NCI-H2107 treated with DMSO at 0.1 percent for 48 hours (cell line): ENCODE results near the gene C2CD4B.
A peak's percentile ranks its signal among the peaks of the same experiment; 100 is the strongest.

Experiments used
- DNase-seq: peaks from one replicate; lab custom pipeline; 2025; ENCODE audit not compliant: unreplicated experiment; lab: John Stamatoyannopoulos, UW

C2CD4B gene

DNA sequence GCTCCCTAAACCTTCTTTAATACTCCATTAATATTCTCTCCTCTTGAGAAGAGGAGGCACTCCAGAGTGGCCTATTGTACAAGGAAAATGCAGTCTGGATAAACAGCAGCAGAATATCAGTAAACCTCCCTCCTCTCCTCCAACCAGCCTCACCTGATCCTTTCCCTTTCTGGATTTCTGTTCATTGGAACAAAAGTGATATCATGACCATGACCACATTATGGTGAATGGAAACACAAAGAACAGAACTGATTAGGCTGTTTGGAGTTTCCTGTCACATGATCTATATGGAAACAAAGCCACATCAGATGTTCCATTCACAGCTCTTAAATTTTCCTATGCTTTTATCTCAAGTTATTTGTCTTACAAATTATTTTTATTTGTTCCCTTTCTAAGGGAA lies 14.6 kb downstream of the C2CD4B start:
- peak; percentile 8 for DNase-seq

DNA sequence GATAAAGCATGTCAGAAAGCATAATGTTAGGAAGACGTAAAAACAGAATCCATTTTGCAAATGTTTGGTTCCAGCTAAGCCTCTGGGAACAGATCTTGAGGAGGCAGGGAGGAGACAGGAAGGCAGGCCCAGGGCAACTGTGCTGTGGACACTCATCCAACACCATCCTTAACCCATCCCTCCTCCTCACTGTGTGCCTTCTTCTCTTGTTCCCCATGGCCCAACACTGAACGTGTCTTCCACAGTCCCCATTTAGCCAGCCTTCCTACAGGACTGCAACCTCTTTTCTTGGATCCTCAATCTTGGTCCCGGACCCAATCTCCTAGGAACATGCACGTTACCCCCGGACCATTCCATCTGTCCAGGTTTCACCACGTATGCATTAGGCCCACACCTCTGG lies 15.4 kb downstream of the C2CD4B start:
- no peak for DNase-seq

DNA sequence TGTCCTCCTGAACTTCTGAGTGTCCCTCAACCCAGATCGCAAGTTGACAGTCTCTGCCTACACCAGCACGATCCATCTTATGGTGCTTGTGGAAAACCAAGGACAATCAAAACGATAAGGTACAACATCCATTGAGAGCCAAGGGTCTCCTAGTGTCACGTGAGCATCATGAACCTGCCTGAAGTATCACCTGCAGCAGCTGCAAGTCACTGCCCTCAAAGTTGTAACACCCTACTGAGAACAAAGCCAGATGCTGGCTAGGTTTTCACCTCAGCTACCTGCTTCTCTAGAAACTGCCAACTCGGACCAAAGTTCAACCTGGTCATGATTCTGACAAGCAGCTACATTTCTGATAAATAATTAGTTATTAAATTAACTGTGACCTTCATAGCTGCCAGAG lies 17.5 kb downstream of the C2CD4B start:
- DNase-seq: no peak

DNA sequence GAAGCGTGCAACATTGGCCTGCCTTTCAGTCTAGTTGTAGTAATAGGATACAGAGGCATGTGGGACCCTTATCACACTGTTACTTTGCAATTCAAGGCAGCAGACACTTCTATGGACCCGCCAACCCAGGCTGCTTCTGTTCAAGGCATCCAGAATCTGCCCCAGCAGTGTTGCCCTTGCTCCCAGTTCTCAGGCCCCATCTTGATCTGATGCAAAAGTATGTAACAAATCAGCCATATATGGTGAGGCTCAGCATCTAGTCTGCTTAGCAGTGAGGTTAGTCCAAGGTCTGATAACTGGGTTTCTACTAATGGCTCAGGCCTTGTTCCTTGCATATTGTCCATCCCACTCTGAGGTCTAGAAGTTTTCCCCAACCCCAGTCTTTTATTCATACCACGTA lies 17.9 kb downstream of the C2CD4B start:
- DNase-seq: no peak

DNA sequence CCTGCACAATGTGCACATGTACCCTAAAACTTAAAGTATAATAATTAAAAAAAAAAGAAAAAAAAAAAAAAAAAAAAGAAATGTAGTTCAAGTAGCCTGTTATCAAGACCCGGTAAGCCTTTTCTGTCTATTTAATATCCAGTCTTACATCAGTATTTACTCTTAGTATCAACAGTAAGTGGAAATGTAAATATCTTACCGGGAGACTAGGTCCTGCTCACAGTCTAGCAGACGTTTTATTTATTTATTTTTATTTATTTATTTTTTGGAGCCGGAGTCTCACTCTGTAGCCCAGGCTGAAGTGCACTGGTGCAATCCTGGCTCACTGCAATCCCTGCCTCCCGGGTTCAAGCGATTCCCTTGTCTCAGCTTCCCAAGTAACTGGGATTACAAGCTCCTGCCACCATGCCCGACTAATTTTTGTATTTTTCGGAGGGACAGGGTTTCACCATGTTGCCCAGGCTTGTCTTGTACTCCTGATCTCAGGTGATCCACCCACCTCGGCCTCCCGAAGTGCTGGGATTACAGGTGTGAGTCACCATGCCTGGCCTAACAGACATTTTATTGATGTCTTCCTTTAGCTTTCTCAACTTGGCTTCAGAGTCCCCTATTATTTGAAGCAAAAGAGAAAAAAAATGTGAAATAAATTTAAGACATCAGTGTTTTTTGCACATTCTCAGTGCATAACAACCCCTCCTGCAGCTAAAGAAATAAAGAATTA lies 19.9 kb downstream of the C2CD4B start:
- DNase-seq: no peak

DNA sequence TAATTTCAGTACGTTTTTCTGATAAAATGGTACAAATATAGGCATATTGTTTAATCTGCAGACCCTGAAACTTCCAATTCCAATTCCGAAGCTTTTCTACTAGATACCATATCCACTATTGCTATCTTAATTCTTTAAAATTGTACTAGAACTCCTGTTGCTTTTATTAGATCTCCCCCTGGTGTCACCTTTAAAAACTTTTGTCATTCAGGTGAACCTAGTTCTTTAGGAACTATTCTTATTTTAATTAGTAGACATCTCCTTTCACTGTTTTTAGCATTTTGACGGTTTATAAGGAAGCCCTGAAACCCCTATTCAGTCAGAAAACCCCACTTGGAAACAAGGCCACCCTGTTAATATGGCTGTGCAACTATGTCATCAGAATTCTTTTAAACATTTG lies 22.3 kb downstream of the C2CD4B start:
- DNase-seq: no peak

DNA sequence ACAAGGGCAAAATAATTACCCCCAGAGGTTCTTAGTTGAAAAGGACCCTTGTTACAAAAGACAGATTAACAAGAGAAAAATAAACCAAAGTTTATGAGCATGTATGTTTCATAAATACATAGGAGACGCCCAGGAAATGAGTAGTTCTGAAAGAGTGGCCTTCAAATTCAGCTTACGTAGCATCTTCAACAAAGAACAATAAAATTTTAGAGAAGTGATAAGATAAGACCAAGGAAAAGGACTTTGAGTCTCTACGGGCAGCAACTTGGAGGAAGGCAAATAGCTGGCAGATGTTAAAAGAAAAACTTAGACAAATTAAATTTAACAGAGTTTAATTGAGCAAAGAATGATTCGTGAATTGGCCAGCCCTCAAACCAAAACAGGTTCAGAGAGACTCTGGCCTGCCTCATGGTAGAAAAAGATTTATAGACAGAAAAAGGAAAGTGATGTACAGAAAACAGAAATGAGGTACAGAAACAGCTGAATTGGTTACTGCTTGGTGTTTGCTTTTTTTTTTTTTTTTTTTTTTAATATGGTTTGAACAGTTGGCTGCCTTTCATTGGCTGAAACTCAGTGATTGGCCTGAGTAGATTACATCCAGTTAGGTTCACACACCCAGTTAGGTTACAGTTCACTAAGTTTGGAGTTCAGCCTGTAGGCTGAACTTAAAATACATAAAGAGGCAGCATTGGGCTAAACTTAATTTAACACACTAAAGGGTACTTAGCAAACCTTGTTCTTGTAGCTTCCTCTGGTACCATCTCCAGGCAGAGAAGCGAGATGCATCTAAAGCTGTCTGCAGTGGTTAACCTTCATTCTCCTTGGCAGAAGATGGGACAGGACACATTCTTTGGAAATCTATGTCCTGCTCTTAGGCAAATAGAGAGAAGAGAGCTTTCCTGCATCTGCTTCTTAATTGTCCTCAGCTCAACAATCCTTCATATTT lies 23.2 kb downstream of the C2CD4B start:
- DNase-seq: no peak

DNA sequence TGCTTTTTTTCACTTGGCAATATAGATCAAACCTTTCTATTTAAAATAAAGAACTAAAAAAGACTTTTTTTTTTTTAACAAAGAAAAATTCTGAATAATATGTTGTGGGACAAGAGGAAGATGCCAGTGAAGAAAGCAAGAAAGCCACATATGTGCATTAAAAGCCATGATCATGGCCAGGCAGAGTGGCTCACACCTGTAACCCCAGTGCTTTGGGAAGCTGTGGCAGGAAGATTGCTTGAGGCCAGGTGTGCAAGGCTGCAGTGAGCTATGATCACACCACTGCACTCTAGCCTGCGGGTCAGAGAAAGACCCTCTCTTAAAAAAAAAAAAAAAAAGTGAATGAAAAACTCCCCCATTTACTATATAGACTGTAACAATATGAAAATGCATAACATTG lies 23.9 kb downstream of the C2CD4B start:
- DNase-seq: no peak

DNA sequence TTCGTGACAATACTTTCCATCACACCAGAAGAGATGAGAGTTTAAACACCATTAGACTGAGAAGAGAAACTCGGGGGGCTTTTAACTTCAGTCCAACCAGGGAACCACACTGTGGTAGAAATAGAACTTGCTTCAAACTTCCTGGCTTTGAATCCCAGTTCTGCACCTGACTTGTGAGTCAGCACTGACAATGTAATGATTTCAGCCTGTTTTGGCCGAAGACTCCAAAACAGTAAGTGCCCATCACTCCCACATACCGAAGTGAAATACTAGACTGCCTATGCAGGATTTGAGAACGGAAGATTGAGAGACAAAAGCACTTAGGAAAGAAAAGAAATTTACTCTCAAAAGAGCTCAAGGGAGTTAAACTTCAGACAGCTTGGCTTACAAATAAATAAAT lies 27.0 kb downstream of the C2CD4B start:
- DNase-seq: no peak

DNA sequence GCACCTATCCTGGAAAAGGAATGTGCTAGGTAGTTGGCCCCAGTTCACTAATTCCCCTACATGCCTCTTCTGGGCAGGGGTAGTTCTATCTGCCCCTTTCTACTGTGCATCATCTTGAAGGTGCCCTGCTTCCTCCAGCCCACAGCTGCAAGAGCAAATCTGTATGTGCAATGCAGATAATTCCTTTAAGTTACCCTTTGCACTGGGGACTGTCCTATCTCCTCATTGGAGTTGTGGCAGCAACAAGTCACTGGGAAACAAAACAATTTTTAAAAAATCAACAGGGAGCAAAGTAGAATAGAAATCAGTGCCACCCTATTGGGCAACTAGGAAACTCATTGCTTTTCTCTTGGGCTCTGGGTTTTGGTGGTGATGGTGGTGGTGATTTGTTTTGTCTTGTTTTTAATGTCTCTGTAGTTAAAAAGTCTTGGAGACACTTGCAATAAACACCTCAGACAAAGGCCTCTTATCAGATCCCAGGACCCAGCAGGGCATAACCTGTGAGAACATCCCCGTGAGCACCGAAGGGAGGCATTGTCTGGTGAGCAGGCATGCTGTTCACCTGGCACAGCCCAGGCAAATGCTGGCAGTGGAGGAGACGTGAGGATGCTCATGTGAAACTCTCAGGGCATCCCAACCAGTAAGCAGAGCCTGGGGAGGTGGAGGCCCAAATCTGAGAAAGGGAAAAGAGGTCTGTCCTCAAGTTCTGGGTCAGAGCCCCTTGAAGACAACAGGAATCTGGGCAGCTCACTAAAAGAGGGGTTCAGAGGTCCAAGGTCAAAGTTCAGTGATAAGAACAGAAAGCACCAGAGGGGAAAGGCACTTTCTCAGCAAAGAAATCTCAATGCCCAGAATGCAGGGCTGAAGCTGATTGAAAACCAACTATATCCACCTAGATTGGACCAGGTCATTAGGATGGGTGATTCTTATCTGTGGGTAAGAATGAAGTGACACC lies 27.9 kb downstream of the C2CD4B start:
- DNase-seq: no peak

DNA sequence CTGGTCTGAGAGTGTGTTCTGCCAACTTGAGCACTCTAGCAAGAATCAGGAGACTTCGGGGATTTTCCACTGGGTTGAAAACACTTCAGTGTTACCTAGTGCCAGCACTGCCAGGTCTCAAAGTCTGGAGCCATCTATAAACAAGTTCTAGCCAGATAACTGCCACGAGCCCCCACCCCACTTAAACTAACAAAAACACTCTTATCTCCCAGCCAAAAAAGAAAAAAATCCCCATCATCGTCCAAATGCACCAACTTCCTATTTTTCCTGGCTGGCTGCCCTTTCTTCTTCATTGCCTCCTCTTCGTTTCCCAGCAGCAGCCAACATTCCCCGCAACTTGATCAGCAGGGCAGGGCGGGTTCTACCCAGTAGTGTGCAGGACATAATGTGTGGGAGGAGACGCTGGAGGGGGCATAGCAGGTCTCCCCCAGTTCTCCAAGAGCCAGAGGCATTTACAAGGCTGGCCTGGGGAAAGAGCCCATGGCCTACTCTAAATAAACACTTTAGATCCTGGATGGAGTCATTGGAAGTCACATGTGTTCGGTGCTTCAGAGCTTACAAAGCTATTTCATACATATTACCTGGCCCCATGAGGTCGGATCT lies 29.5 kb downstream of the C2CD4B start:
- no peak for DNase-seq

DNA sequence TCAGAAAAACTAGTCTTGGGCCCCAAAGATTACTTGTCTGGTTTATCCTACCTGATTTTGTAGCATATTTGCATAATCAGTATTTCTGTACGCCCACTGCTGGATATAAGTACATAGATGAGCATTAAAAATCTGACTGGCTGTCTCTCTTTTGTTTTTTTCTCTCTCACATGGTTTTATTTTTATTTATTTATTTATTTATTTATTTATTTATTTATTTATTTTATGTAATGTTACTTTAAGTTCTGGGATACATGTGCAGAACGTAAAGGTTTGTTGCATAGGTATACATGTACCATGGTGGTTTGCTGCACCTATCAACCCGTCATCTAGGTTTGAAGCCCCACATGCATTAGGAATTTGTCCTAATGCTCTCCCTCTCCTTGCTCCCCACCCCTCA lies 31.9 kb downstream of the C2CD4B start:
- DNase-seq: no peak

DNA sequence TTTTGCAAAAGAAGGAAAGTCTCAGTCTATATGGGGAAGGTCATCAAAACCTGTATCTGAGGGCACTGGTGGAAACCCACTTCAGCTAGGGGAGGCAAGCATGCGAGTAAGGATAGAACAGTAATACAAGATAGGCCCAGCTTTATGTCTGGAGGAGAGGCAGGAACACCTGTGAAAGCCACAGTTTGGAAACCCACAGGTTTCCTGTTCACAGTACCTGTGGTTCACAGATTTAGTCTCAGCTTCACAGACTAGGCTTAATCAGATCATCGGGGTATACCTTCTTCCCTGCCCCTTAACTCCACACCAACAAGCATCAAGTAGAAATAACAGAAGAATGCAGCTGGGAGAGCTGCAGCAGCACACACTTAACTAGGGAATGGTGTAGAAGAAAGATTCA lies 36.2 kb downstream of the C2CD4B start:
- DNase-seq: no peak

DNA sequence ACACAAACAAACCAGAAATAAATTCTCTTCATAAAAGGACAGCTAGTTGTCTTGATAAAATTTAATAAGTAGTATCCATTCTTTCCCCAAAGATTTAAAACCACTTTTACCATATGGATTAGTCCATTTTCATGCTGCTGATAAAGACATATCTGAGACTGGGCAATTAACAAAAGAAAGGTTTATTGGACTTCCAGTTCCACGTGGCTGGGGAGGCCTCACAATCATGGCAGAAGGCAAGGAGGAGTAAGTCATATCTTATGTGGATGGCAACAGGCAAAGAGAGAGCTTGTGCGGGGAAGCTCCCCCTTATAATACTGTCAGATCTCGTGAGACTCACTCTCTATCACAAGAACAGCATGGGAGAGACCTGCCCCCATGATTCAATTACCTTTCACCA lies 38.7 kb downstream of the C2CD4B start:
- DNase-seq: no peak

DNA sequence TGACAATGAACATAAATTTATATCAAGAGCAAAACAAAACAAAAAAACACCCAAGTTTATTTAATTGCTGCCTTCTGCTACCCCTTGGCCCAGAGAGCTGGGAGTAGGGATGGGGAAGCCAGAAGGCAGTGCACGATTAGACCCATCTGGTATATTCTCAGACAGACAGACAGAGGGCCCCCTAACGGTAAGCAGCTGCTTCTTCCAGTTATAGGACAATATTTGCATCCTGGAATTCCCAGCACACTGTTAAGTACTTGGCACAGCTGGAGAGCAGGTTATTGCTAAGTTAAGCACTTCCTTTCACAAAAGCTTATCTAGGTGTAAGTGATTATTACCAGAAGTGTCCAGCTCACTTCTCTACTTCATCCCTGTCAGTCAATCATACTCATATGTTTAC lies 39.3 kb downstream of the C2CD4B start:
- DNase-seq: peak; percentile 63

DNA sequence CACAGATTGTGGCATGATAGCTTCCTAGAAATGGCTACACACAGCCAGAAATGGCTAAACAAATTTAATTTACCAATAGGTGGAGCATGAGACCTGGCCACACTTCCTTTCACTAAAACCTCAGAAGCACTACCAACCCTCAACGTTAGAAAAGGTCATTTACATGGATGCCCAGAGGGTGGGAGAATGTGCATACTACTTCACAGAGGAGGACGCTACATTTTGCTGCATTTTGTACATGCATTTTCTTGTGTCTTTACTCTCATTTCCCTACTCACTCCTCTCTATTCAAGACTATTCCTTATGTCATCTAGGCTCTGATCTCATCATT lies 40.1 kb downstream of the C2CD4B start:
- DNase-seq: no peak

DNA sequence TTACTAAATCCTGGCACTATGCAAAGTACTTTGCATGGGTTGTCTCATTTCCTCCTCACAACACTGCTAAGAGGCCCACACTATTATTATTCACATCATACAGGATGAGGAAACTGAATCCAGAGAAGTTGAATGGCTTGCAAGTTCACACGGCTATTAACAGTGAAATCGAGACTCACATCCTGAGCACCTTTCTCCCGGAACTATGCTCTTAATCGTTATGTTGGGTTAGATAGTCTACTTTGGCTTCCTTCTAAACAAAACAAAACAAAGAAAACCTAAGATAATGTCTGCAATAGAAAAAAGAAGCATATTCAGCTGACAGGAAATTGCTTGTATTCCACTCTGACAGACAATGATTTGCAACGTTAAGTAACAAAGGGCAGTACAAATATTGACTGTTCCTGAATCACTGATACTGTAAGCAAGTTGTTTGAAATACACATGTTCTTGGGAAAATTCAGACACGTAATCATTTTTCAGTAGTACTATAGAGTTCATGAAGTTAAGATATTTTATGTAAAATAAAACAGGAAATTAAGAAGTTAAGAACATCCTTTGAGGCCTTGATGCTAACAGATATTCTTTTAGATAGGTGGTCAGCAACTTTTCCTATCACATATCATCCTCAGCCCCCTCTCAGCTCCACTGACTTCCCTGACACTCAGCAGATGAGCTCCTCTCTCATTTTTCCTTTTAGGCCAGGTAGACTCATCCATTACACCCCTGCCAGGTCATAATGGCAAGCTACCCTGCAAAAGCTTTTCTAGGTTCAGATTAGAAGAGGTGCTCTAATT lies 40.7 kb downstream of the C2CD4B start:
- DNase-seq: no peak

DNA sequence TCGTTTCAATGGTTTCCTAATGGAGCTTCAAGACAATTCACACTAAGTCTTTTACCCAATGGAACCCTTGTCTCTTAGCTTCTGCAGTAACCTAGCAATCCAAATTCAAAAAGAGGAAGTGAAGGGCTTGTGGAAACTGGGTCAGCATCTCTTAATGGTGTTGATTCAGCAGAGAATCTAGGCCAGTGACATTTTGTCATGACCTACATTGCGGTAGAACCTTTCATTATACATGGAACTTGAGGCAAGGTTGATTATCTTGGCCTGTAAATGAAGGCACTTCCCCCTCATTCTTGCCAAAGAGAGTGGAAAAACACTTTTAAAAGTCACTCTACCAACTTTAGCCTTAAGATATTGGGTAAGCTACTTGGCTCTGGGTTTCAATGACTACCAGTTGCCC lies 42.8 kb downstream of the C2CD4B start:
- no peak for DNase-seq

DNA sequence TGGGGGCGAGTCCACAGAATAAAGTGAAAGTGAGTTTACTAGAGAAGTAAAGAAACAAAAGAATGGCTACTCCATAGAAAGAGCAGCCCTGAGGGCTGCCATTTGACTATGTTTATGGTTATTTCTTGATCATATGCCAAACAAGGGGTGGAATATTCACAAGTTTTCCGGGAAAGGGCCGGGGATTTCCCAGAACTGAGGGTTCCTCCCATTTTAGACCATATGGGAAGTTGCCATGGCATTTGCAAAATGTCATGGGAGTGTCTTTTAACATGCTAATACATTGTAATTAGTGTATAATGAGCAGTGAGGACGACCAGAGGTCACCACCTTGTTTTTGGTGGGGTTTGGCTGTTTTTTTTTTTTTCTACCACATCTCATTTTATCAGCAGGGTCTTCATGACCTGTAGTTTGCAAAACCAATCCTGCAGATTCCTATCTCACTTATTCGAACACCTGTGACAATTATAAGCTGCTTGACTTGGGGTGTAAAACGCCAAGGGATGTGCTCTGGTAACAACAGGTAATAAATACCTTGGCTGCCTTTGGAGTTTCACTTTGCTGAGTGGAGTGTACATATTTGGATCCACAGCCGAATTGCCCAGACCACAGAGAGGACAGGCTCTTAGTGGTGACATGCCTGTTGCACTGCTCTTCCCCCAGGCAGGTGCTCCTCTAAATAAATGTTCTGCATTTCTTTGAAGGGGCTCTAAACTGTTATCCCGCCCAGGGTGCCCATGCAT lies 43.6 kb downstream of the C2CD4B start:
- DNase-seq: no peak

DNA sequence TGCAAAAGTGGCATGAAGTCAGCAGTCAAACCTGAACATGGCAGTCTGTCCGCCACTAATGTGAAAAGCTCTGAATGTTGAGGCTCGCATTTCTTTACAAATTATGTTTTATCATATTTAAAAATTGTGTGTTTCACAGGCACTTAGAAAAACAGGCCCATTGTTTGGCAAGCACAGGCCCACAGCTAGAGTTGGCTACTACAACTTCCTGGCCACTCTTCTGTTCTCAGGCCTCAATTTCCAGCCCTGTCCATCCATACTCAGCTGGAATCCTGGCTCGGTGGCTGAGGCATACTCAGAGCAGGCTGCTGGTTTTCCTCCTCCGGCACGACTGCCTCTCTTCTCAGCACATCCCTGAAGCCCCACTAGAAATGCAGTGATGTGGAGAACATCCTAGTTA lies 44.3 kb downstream of the C2CD4B start:
- DNase-seq: no peak
